Mammary epithelial cell (primary cell): Measurements from ENCODE around the gene PLEKHG4B.

Experiments
- CTCF ChIP-seq, 2 donors: IDR thresholded peaks in 1 of 2; conservative IDR thresholded peaks in 1 of 2; 2 replicates each; pipeline ENCODE4 v1.5.1; 2011 to 2012; ENCODE audit warnings: inconsistent platforms in 2 of 2, low read length in 2 of 2, mild to moderate bottlenecking in 2 of 2, control low read depth in 1 of 2, low read depth in 1 of 2; ENCODE audit not compliant: insufficient read depth in 1 of 2; ENCODE audit errors: extremely low read depth in 1 of 2
- EZH2 ChIP-seq: IDR thresholded peaks from 2 replicates; pipeline ENCODE4 v1.6.1; 2012; ENCODE audit warnings: low read length, inconsistent platforms, borderline replicate concordance

GRCh38 chr5:172421-172820, 80.5 kb downstream of the PLEKHG4B start:
- no peak for TF ChIP-seq CTCF (conservative IDR thresholded peaks at IDR 0.05 in 1 of 2, IDR thresholded peaks at IDR 0.05 in 1 of 2; ENCODE audit: extremely low read depth in 1 of 2, insufficient read depth in 1 of 2, low read depth in 1 of 2, low read length in 2 of 2)
- no peak for TF ChIP-seq EZH2
